Measurements from ENCODE around the gene BST2. TPM values are rescaled to one million over a fixed set of nuclear protein-coding genes. Genes with fewer than 3 reads are reported as not detected.
A peak's percentile ranks its signal among the peaks of the same experiment; 100 is the strongest.

BST2 gene
- total RNA-seq, 4 donors from 2014 or later: 14.1 to 83.0 (median 24.7) TPM

DNA sequence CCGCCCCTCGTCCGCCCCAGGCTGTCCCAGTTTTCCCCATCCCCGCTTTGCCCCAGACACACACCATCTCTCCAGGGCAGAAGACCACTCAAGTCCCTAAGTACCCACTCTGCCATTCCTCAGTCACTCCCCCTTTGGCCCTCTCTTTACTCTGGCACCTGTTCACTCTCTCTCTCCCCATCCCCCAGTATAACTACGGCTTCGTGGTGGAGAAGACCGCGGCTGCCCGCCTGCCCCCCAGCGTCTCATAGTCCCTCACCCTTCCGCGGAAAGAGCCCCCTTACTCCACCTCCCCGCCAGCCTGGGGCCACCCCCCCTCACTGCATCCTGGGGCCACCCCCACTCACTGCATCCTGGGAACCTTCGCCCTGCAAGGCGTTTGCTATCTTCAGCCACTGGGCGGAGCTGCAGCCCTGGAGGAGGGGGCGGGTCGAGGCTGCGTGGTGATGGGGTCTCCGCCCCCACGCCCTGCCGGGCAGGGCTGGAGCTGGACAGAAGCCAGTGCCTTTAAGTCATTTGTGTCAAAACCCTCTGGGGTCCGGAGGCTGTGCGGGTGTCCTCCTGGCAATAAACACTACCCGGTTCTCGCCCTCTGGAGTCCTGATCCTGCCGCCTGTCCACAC is 19.4 kb upstream of the BST2 start:
- no peak for TF ChIP-seq POLR2A (IDR thresholded peaks at IDR 0.05)
- TF ChIP-seq, protein P1, sequence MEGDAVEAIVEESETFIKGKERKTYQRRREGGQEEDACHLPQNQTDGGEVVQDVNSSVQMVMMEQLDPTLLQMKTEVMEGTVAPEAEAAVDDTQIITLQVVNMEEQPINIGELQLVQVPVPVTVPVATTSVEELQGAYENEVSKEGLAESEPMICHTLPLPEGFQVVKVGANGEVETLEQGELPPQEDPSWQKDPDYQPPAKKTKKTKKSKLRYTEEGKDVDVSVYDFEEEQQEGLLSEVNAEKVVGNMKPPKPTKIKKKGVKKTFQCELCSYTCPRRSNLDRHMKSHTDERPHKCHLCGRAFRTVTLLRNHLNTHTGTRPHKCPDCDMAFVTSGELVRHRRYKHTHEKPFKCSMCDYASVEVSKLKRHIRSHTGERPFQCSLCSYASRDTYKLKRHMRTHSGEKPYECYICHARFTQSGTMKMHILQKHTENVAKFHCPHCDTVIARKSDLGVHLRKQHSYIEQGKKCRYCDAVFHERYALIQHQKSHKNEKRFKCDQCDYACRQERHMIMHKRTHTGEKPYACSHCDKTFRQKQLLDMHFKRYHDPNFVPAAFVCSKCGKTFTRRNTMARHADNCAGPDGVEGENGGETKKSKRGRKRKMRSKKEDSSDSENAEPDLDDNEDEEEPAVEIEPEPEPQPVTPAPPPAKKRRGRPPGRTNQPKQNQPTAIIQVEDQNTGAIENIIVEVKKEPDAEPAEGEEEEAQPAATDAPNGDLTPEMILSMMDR (IDR thresholded peaks at IDR 0.05): peak in 3 of 6 experiments; percentile 8 to 31 (median 30)
- Histone ChIP-seq H3K27ac (no peak overlapping the region), H3K4me1 (peaks cover 6 to 18% of the 10 kb centered on the region in 2 donors), H3K9me3 (no peaks in the 10 kb centered on the region), H3K27me3 (no peaks in the 10 kb centered on the region), H3K4me3 (replicated peaks in 1 of 3) (no peak overlapping the region), H3K36me3 (peaks cover 0 to 8% of the 10 kb centered on the region in 2 donors)
- 42 to 48% methylated on average over 16 to 18 of the region's 27 CpGs for WGBS, 2 donors
- intact Hi-C loops (cut with DNase I): no loop called here
- DNase-seq: peak; percentile 33 to 35

DNA sequence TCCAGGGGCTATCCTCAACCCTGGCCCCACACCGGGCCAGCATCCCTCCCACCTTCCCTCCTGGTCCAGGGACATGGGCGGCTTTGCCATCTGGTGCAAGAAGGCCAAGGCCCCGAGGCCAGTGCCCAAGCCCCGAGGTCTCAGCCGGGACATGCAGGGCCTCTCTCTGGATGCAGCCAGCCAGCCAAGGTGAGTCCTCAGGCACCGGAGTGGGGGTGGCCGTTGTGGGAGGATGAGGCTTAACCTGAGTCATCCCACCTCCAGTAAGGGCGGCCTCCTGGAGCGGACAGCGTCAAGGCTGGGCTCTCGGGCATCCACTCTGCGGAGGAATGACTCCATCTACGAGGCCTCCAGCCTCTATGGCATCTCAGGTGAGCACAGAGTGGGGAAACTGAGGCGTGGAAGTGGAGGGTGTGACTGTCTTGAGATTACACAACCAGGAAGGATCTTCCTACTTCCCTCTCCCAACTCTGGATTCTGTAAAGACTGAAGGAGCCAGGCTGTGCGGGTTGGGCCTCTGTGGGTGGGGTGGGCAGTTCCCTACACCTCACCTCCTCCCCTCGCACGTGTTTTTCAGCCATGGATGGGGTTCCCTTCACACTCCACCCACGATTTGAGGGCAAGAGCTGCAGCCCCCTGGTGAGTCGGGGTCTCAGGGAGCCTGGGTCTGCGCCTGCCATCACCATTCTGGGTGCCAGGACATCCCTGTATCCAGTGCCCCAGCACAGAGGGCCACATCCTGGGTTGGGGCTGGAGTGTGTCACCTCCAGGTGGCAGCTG is 18.2 kb upstream of the BST2 start:
- intact Hi-C loops (cut with DNase I): no loop called here
- Histone ChIP-seq H3K4me1 (peaks cover 11% of the 10 kb centered on the region in 2 donors), H3K9me3 (no peaks in the 10 kb centered on the region), H3K36me3 (peaks cover 0 to 8% of the 10 kb centered on the region in 2 donors), H3K4me3 (replicated peaks in 1 of 3) (no peak overlapping the region), H3K27ac (no peak overlapping the region), H3K27me3 (no peaks in the 10 kb centered on the region)
- no peak for DNase-seq
- WGBS, 2 donors: 93 to 98% methylated on average over 13 to 14 of the region's 20 CpGs
- no peak for TF ChIP-seq POLR2A (IDR thresholded peaks at IDR 0.05)
- TF ChIP-seq, protein P1 (IDR thresholded peaks at IDR 0.05): no peak

DNA sequence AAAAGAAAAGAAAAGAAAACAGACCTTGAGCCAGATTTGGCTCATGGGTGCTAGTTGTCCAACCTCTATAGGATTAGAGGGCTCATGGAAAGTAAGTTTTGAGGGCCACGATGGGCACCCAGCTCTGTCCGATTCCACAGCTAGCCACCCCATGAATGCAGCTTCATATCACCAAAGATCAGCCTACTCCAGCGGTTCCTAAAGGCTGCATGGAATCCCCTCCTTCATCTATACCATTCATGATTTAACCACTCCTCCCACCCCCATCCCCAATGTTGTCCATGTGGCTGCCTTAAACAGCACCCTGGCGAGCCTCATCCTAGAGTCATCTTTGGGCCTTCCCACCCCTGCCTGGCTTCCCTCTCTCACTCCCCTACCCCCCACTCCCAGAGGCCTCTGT is 16.5 kb upstream of the BST2 start:
- H3K4me1 ChIP-seq: peaks cover 11% of the 10 kb centered on the region in 2 donors
- H3K27me3 ChIP-seq: no peaks in the 10 kb centered on the region
- intact Hi-C loops (cut with DNase I): no loop called here
- peaks cover 0 to 8% of the 10 kb centered on the region in 2 donors for H3K36me3 ChIP-seq
- H3K4me3 ChIP-seq (replicated peaks in 1 of 3): no peak overlapping the region
- DNase-seq: no peak
- no peak overlapping the region for H3K27ac ChIP-seq
- 97 to 98% methylated on average over 4 of the region's 4 CpGs for WGBS, 2 donors
- no peaks in the 10 kb centered on the region for H3K9me3 ChIP-seq
- TF ChIP-seq POLR2A (IDR thresholded peaks at IDR 0.05): no peak
- TF ChIP-seq, protein P1 (IDR thresholded peaks at IDR 0.05): no peak

DNA sequence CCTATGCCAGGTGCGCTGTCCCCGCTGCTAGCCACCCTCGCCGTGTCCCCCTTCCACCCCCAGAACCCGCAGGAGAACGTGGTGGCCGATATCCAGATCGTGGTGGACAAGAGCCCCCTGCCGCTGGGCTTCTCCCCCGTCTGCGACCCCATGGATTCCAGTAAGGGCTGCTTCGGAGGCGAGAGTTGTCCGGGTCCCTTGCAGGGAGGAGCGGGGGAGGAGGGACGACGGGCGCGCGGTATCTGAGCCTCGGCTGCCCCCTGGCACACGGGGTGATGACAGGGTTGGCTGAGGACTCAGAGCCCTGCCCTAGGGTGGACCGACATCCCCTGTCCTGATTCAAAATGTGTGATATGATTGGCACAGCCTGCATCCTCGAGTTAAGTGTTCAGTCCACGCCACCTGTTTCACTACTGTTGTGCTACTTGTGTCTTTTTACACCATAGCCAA is 15.1 kb upstream of the BST2 start:
- DNase-seq: peak; percentile 10 to 22
- peak overlapping the region; percentile 74 to 94 (median 85) for H3K4me3 ChIP-seq (replicated peaks in 1 of 3)
- H3K36me3 ChIP-seq: peaks cover 0 to 8% of the 10 kb centered on the region in 2 donors
- H3K27me3 ChIP-seq: no peaks in the 10 kb centered on the region
- no peak for TF ChIP-seq POLR2A (IDR thresholded peaks at IDR 0.05)
- TF ChIP-seq, protein P1 (IDR thresholded peaks at IDR 0.05): no peak
- WGBS, 2 donors: 9 to 11% methylated on average over 7 to 17 of the region's 25 CpGs
- peaks cover 11% of the 10 kb centered on the region in 2 donors for H3K4me1 ChIP-seq
- no peaks in the 10 kb centered on the region for H3K9me3 ChIP-seq
- peak overlapping the region in 2 of 3 donors; percentile 32 to 68 for H3K27ac ChIP-seq
- intact Hi-C loops (cut with DNase I): no loop called here
